ENCODE data around the gene VEGFC. TPM values are rescaled to one million over a fixed set of nuclear protein-coding genes. Genes with fewer than 3 reads are reported as not detected.

The VEGFC gene
- total RNA-seq, 1 donor from 2014 or later, result 0.11 TPM

DNA sequence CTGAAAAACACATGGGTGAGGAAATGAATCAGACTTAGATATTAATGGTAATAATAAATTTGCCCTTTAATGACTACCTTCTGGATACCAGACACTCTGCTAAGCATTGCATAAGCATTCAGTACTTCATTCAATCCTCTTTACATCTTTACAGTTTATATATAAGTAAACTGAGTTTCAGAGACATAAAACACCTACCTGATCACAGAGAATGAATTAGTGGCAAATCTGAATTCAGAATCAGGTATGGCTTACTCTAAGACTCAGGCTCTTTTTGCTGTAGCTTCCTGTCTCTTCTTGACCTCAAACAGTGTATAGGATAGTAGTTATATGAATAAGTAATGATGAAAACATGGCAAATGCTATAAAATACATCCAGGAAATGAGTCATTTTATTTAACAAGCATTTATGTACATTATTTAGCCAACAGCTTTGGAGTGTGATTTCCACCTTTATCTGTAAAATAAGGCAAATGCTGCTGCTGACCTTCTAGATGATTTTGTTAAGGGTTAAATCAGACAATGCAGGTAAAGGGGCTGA lies 83.9 kb downstream of the VEGFC start:
- Mint-ChIP-seq H3K4me1 (ENCODE audit: low read depth) (no peaks in the 10 kb centered on the region), H3K27me3 (ENCODE audit: low read depth) (no peaks in the 10 kb centered on the region), H3K36me3 (ENCODE audit: low read depth) (no peaks in the 10 kb centered on the region), H3K4me3 (ENCODE audit: low read depth) (no peak overlapping the region), H3K9me3 (no peaks in the 10 kb centered on the region), H3K27ac (no peak overlapping the region)
- intact Hi-C loops (cut with micrococcal nuclease), result no loop called here
- no peak for DNase-seq (ENCODE audit: low spot score)

DNA sequence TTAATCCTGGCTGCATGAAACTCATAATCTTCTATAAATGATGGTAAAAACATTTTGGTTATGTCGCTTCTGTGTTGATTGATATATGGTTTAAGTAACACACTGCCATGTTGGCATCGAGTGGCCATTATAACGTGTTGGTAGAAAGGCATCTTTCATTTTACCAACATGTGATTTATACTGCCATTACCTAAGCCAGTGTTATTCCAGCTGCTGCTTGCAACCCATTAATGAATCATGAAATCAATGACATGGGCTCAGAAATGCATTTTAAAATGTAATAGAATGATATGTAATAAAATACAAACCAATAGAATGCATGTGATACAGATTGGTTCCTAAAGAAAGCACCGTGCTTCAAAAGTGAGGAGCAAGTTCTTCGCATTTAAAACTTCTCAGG lies 102.0 kb downstream of the VEGFC start:
- Mint-ChIP-seq H3K27ac (no peak overlapping the region), H3K36me3 (ENCODE audit: low read depth) (no peaks in the 10 kb centered on the region), H3K27me3 (ENCODE audit: low read depth) (no peaks in the 10 kb centered on the region), H3K4me3 (ENCODE audit: low read depth) (no peak overlapping the region), H3K9me3 (no peaks in the 10 kb centered on the region), H3K4me1 (ENCODE audit: low read depth) (no peaks in the 10 kb centered on the region)
- no peak for DNase-seq (ENCODE audit: low spot score)
- intact Hi-C loops (cut with micrococcal nuclease), result no loop called here

DNA sequence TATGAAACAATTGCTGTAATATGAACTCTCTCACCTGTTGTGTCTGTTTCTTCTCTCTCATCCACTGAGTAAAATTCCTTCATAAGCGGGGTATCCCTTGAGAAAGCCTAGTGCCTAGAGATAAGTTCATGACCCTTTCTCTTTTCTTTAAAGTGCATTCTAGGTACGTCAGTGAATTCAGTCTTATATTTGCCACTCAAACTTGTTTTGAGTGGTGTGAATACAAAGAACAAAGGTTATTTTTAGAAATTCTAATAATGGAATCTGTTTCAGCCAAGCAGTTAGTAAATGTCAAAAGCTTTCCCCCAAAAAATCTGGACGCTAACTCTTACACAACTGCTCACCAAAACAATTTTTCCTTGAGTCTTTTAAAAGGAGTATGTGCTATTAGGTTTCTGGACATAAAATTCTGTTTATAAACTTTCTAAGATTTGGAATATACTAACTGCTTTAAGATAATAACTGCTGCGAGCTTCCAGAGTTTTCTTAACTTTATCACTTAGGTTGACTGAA lies 112.0 kb downstream of the VEGFC start:
- Mint-ChIP-seq H3K36me3 (ENCODE audit: low read depth) (no peaks in the 10 kb centered on the region), H3K9me3 (no peaks in the 10 kb centered on the region), H3K27ac (no peak overlapping the region), H3K4me3 (ENCODE audit: low read depth) (no peak overlapping the region), H3K27me3 (ENCODE audit: low read depth) (no peaks in the 10 kb centered on the region), H3K4me1 (ENCODE audit: low read depth) (no peaks in the 10 kb centered on the region)
- no peak for DNase-seq (ENCODE audit: low spot score)
- intact Hi-C loops (cut with micrococcal nuclease), result no loop called here

DNA sequence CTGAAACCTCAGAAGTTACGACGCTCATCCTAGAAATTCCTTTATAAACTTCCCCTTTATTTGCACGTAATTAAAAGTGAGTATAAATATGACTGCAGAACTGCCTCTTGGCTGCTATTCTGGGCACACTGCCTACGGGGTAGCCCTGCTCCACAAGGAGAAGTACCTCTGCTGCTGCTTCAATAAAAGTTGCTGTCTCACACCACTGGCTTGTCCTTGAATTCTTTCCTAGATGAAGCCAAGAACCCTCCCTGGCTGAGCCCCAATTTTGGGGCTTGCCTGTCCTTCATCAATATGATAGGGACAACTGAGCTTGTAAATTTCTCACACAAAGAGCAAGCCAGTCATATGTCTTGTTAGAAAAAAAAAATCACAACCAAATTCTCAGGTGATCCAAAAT lies 115.8 kb downstream of the VEGFC start:
- H3K9me3 Mint-ChIP-seq, result no peaks in the 10 kb centered on the region
- H3K4me3 Mint-ChIP-seq (ENCODE audit: low read depth), result no peak overlapping the region
- no peaks in the 10 kb centered on the region for H3K36me3 Mint-ChIP-seq (ENCODE audit: low read depth)
- H3K27ac Mint-ChIP-seq, result no peak overlapping the region
- no peaks in the 10 kb centered on the region for H3K4me1 Mint-ChIP-seq (ENCODE audit: low read depth)
- no peak for DNase-seq (ENCODE audit: low spot score)
- intact Hi-C loops (cut with micrococcal nuclease), result no loop called here
- H3K27me3 Mint-ChIP-seq (ENCODE audit: low read depth), result no peaks in the 10 kb centered on the region

DNA sequence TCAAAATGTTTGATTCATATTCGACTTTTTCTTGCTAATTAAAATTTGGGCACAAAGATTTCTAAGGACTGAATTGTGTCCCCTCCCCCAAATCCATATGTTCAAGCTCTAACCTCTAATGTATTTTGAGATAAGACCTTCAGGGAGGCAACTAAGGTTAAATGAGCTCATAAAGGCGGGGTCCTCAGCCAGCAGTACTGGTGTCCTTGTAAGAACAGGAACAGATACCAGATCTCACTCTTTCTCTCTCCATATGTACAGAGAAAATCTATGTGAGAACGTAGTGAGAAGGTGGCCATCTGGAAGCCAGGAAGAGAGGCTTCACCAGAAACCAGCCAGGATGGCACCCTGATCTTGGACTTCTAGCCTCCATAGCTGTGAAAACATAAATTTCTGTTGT lies 116.9 kb downstream of the VEGFC start:
- Mint-ChIP-seq H3K4me3 (ENCODE audit: low read depth) (no peak overlapping the region), H3K27me3 (ENCODE audit: low read depth) (no peaks in the 10 kb centered on the region)
- no peak for DNase-seq (ENCODE audit: low spot score)

DNA sequence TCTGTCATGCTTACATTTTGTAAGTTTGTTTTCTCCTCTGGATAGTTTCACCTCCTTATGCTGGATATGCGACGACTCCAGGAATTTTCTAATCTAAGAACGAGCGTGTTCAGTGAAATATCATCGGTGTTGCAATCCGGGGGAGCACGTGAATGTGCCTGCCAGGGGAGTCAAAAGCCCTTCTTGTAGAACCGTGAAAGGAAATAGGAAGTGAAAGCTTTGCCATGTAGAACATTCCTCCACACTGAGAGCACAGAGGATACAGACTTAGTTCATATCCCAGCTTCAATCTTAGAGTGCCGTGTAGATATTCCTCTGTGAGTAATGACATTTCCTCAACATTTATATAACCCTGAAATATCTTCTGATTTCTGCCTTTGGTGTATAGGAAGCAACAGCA lies 121.2 kb downstream of the VEGFC start:
- no peak for DNase-seq (ENCODE audit: low spot score)
- no peaks in the 10 kb centered on the region for H3K4me1 Mint-ChIP-seq (ENCODE audit: low read depth)
- intact Hi-C loops (cut with micrococcal nuclease), result no loop called here
- no peak overlapping the region for H3K4me3 Mint-ChIP-seq (ENCODE audit: low read depth)
- no peaks in the 10 kb centered on the region for H3K27me3 Mint-ChIP-seq (ENCODE audit: low read depth)
- H3K9me3 Mint-ChIP-seq, result no peaks in the 10 kb centered on the region
- H3K36me3 Mint-ChIP-seq (ENCODE audit: low read depth), result no peaks in the 10 kb centered on the region
- no peak overlapping the region for H3K27ac Mint-ChIP-seq

More for the DNA sequence above, 116.9 kb downstream of the VEGFC start:
- no peaks in the 10 kb centered on the region for H3K4me1 Mint-ChIP-seq (ENCODE audit: low read depth)
- H3K9me3 Mint-ChIP-seq, result no peaks in the 10 kb centered on the region
- H3K27ac Mint-ChIP-seq, result no peak overlapping the region
- no peaks in the 10 kb centered on the region for H3K36me3 Mint-ChIP-seq (ENCODE audit: low read depth)
- intact Hi-C loops (cut with micrococcal nuclease), result no loop called here

DNA sequence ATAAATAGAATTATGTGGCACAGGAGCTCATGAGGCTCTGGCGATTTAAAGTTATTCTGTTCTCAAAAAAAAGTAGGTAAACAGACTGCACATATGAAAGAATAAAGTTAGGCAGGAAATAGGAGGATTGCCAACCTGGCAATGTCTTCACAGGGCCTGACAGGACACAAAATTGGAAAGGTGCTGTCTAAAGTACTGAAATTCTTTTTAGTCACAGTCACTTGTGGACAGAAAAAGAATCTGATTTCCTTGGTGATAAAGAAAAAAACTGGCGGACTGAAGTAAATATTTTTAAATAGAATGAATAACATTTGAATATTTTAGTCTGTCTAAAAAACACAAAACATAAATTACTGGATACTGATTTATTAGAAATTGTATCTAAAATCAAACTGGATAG lies 124.4 kb downstream of the VEGFC start:
- Mint-ChIP-seq H3K4me1 (ENCODE audit: low read depth) (no peaks in the 10 kb centered on the region), H3K9me3 (no peaks in the 10 kb centered on the region), H3K27me3 (ENCODE audit: low read depth) (no peaks in the 10 kb centered on the region), H3K27ac (no peak overlapping the region), H3K36me3 (ENCODE audit: low read depth) (no peaks in the 10 kb centered on the region), H3K4me3 (ENCODE audit: low read depth) (no peak overlapping the region)
- DNase-seq (ENCODE audit: low spot score), result no peak
- intact Hi-C loops (cut with micrococcal nuclease), result no loop called here

DNA sequence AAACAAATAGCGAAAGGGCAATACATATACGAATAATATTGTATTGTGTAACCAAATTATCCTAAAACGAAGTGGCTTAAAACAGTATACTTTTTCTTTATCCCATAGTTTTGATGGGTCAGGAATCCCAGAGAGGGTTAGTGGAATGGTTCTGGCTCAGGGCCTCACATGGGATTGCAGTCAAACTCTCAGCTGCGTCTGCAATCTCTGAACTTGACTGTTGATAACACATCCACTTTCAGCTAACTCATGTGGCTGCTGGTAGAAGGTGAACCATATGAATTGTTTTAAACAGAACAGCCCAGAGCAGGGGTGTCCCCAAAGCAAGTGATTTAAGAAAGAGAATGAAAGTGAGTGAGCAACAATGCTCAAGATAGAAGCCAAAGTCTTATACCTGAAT lies 127.8 kb downstream of the VEGFC start:
- H3K27ac Mint-ChIP-seq, result no peak overlapping the region
- DNase-seq (ENCODE audit: low spot score), result no peak
- intact Hi-C loops (cut with micrococcal nuclease), result no loop called here
- H3K4me3 Mint-ChIP-seq (ENCODE audit: low read depth), result no peak overlapping the region
- no peaks in the 10 kb centered on the region for H3K9me3 Mint-ChIP-seq
- no peaks in the 10 kb centered on the region for H3K36me3 Mint-ChIP-seq (ENCODE audit: low read depth)
- no peaks in the 10 kb centered on the region for H3K4me1 Mint-ChIP-seq (ENCODE audit: low read depth)
- H3K27me3 Mint-ChIP-seq (ENCODE audit: low read depth), result no peaks in the 10 kb centered on the region

DNA sequence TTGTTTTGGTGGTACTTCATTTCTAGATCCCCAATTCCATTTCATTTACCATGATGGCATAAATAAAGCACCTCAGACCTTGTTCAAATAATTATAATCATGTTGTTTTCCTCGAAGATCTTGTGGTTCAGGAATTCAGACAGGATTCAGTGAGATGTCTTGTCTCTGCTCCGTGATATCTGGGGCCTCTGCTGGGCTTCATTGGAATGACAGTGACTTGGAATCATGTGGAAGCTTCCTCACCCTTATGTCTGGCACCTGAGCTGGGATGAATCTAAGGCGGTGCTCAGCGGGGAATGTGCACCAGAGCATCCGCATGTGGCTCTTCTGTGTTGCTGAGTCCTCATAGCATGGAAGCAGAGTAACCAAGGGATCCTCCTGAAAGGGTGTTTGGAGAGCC lies 132.2 kb downstream of the VEGFC start:
- Mint-ChIP-seq H3K27ac (no peak overlapping the region), H3K4me3 (ENCODE audit: low read depth) (no peak overlapping the region), H3K9me3 (no peaks in the 10 kb centered on the region), H3K27me3 (ENCODE audit: low read depth) (no peaks in the 10 kb centered on the region), H3K36me3 (ENCODE audit: low read depth) (no peaks in the 10 kb centered on the region), H3K4me1 (ENCODE audit: low read depth) (no peaks in the 10 kb centered on the region)
- DNase-seq (ENCODE audit: low spot score), result no peak
- intact Hi-C loops (cut with micrococcal nuclease), result no loop called here

DNA sequence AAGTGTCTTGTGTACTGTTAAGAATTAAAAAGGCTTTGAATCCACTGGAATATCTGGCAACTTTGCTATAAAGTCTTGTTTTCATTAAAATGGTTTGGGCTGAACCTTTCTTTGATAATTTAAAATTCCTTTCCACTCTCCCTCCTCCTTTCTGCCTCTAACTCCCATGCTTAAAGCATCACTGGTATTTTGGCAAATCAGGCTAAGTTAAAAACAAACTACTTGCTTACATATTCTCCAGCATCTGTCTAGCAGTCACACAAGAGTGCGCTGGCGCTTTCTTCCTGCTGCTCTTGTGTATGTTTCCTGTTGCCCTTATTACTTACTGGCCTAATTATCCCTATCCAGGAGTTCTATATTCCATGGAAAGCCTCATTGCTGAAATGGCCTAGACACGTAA lies 136.6 kb downstream of the VEGFC start:
- Mint-ChIP-seq H3K27me3 (ENCODE audit: low read depth) (no peaks in the 10 kb centered on the region), H3K9me3 (no peaks in the 10 kb centered on the region), H3K36me3 (ENCODE audit: low read depth) (no peaks in the 10 kb centered on the region), H3K27ac (no peak overlapping the region), H3K4me3 (ENCODE audit: low read depth) (no peak overlapping the region), H3K4me1 (ENCODE audit: low read depth) (no peaks in the 10 kb centered on the region)
- intact Hi-C loops (cut with micrococcal nuclease), result no loop called here
- DNase-seq (ENCODE audit: low spot score), result no peak

DNA sequence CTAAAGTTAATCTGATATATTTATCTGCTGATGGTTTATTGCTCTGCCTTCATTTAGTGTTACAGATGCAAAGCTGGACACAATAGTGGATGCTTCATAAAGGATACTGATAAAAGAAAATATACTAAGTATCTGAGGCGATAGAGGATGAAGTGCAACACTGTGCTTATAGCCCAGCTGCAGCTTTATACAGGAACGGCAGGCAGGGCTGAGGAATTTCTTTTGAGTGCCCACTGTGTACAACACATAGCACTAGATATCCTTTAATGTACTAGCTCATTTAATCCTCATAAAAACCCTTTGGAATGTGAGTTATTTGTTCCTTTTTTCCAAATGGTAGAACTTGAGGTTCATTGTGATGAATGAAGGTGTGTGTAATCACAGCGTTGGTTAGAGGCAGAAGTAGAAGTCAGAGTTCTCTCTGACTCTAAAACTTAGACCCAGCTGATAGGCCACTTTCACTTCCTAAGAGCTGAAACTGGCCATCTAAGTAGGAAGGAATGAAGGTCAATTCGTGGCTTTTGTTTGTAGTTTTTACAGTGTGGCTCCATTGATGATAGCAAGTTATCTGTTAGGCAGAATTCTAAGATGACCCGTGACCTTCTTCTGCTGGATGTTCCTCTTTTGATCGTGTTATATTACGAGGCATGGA lies 138.0 kb downstream of the VEGFC start:
- intact Hi-C loops (cut with micrococcal nuclease), result no loop called here
- Mint-ChIP-seq H3K4me3 (ENCODE audit: low read depth) (no peak overlapping the region), H3K4me1 (ENCODE audit: low read depth) (no peaks in the 10 kb centered on the region), H3K27ac (no peak overlapping the region), H3K9me3 (no peaks in the 10 kb centered on the region), H3K36me3 (ENCODE audit: low read depth) (no peaks in the 10 kb centered on the region), H3K27me3 (ENCODE audit: low read depth) (no peaks in the 10 kb centered on the region)
- DNase-seq (ENCODE audit: low spot score), result no peak

DNA sequence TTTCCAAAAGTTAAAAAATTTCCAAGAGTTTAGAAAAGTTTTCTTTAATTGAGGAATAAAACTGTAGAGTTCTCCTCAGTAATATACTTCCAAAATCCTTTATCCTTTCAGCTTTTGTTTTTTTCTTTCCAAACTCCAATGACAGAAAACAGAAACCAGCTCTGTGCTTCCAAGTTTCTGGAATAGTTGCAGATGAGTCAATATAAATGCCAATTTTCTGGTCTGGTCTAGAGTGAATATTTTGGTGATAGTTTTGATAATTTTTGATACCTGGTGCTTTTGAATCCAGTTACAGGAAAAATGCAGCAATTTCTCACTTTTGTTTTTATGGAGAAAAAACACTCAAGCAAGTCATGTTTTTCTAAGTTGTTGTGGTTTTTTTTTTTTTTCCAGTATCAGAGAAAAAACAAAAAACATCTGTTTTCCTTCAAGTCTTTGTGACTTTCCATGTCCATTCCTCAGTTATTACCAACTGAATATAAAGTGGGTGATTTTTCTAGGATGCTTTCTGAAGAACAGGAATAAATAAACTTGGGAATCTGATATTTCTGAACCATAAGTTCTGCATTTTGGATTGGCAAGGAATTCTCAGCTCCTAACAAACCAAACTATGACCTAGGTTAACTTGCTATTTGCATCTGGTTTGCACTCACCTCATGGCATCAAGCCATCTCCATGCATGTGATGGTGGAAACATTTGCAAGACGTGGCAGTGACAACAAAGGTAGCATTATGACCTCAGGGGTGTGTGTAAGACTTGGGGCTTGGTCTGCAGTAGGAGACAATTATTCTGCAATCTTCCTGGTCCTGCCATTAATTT lies 139.1 kb downstream of the VEGFC start:
- Mint-ChIP-seq H3K9me3 (no peaks in the 10 kb centered on the region), H3K4me3 (ENCODE audit: low read depth) (no peak overlapping the region), H3K27me3 (ENCODE audit: low read depth) (no peaks in the 10 kb centered on the region), H3K36me3 (ENCODE audit: low read depth) (no peaks in the 10 kb centered on the region), H3K4me1 (ENCODE audit: low read depth) (no peaks in the 10 kb centered on the region), H3K27ac (no peak overlapping the region)
- intact Hi-C loops (cut with micrococcal nuclease), result no loop called here
- no peak for DNase-seq (ENCODE audit: low spot score)

DNA sequence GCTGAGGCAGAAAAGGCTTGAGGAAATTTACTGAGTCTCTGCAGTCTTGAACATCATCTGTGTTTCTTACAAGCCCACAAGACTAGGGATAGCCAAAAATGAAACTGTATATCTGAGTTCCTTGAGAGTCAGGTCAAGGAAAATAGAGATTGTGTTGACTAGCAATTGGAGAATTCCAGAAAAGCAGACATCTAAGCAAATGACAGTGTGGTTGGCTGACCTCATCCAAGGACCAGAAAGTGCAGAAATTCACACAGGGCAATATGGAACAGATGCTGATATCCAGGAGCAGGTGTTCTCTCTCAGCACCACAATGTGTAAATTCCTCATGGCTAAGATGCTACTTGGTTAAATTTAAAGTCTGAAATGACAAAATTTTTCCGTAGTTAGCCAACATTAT lies 146.4 kb downstream of the VEGFC start:
- intact Hi-C loops (cut with micrococcal nuclease), result no loop called here
- no peaks in the 10 kb centered on the region for H3K27me3 Mint-ChIP-seq (ENCODE audit: low read depth)
- H3K4me1 Mint-ChIP-seq (ENCODE audit: low read depth), result no peaks in the 10 kb centered on the region
- no peaks in the 10 kb centered on the region for H3K9me3 Mint-ChIP-seq
- no peaks in the 10 kb centered on the region for H3K36me3 Mint-ChIP-seq (ENCODE audit: low read depth)
- H3K27ac Mint-ChIP-seq, result no peak overlapping the region
- no peak overlapping the region for H3K4me3 Mint-ChIP-seq (ENCODE audit: low read depth)
- no peak for DNase-seq (ENCODE audit: low spot score)
